Stimulated activated CD8-positive, alpha-beta memory T cell treated with anti-CD3 and anti-CD28 coated beads, Interleukin-15, amount 100 ng/mL, for 24 hours (primary cell): ENCODE measurements around the gene SCARB1.

Source experiments
- DNase-seq: peaks from one replicate; pipeline ENCODE4 v3.0.0-alpha.2; 2020; ENCODE audit warnings: low read depth

SCARB1 gene

DNA sequence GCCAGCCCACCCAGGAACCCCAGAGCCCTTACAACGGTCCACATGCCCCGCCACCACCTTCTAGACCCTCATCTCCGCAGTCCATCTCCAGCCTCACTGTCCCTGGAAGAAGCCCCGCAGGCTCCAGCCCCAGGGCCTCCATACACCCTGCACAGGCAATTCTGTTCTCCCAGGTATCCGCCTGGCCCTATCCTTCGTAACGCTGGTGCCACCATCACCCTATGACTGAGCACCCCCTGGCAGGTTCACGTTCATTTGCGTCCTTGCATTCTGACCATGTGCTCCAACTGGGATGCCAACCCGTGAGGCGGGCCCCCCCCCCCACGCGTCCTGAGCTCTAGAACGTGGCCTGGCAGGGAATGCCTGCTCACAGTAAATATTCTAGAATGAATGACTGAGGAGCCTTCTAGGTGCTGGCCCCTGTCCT is 675 bp upstream of the SCARB1 start:
- no peak for DNase-seq

DNA sequence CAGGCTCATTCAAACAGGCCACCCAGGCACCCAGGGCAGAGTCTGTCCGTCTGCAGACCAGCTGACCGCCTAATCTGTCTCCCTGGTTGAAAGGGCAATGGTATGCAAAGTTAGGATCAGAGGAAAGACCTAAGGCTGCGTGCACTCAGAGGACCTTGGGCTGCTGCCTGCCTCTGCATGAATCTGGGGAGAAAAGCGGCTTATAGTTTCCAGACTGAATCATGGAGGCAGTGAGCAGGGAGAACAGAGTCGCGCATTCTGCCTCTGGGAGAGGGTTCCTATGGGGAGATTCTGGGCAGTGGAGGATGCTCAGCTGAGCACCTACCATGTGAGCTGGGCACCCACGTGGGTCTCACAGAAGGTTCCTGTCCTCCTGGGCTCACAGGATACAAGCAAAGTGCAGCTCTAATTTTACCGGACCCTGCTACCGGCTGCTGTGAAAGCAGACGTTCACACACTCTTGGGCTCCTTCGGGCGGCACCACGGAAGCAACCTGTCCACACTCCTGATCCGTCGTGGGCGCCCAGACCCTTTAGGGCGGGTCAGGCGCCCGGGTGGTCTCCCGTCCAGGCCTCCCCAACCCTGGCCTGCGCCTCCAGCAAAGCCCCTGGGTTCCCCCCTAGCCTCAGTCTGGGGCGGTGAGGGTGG is 772 bp downstream of the SCARB1 start:
- DNase-seq: no peak

DNA sequence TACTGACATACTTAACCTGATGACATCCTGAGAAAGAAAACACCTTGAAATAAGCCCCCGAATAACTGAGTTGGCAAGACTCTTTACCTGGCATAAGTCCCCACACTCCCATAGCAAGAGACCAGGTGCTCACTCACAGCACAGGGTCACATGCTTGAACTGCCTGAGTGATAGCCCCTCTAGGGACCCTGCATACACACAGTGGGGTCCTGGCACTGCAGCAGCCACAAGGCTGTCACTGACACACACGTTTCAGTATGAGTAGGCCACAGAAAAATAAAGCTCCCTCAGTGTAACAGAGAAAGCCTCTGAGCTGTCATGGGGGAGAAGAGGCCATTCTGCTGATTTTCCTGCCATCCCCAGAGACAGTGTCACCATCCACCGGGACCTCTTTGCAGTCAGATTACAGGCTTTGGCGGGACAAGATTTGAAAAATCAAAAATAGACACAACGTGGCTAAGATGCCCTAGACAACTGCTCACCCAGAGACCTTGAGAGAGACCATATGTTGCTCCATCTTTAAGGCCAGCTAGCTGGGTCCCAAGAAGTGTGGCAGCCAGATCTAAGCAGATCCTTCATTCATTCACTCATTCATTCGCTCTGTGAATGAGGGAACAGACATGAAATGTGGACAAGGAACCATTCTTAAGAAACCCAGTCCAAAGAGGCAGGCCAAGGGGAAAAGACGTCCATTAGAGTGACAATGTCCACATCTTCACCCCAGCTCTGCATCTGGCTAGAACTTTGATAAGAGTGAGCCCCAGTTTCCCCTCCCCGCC is 1.6 kb downstream of the SCARB1 start:
- DNase-seq: no peak

DNA sequence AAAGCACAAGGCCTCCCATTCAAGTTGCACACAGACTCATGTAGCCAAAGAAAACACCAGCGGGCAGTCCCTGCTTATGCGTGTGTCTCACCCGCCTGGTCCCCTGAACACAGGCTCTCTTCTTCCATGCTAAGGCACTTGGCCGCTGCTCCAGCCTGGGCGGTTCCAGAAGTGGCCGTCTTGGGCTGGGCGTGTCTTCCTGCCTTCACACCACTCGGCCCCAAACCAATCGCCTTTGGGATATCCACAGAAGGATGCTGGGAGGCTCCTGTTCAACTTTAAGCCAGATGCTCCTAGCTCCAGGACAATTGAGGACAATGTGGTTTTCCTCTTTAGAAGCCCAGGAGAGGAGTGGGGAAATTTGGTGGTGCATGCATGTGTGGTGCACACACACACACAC is 2.2 kb downstream of the SCARB1 start:
- DNase-seq: no peak

DNA sequence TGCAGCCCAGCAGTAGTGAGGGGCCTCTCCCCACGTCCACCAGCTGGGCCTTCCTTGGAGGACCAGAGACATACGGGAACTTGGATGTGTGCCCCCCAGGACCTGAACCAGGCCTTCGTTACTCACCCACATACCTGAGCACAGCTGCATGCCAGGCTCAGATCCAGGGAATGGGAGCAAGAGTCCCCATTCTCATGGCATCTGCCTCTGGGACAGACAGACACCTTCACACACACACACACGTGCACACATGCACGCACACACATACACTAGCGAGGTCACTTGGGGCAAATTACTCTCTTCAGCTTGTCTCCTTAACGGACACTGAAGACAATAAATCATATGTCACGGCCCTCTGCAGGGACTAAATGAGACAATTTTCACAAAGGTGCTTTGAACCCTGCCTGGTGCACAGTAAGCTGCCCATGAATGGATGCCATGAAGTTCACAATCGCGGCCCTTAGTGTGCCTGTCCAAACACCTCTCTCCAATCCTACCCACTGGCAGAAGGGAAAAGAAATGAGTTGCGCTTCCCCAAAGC is 5.7 kb downstream of the SCARB1 start:
- DNase-seq: no peak

DNA sequence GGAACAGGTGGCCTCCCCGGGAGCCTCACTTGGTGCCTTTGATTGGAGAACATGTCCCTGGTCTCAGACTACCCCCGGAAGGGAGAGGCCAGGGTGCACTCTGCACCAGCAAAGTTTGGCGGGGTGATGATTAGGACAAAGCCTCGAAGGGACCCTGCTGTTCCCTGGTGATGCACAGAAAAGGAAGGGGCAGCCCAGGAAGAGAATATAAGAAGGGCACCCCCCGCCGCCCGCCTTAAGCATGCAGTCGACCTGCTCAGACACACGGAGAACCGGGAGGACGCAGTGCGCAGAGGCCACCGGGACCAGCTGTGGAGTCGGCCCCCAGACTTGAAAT is 6.9 kb downstream of the SCARB1 start:
- no peak for DNase-seq

DNA sequence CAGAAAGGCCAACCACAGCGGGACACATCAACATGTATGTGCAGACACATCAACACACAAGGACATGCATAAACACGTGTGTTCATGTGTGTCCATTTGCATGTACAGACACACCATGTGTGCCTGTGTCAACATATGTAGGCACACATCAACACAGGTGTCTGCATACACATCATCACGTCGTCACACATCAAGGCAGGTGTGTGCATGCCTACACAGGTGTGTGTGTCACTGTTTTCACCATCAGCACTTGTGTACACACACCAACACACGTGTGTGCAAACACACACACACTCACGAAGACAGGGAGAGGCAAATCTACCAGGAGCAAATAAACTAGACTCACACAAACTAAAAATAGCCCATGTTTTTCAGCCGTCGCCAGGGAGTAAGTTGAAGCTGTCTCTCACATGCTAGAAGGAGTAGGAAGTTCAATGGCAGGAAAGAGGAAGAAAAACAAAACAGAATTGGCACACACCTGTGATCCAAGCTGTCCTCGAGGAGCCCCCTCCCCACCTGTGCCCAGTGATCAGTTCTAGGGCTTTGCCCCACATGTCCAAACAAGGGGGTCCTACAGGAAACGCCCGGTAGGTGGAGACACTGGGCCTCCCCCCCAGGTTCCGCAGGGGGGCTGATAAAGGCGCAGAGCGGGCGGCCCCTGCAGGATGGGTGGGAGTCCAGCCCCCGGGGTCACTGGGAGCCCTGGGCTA is 7.4 kb downstream of the SCARB1 start:
- no peak for DNase-seq

DNA sequence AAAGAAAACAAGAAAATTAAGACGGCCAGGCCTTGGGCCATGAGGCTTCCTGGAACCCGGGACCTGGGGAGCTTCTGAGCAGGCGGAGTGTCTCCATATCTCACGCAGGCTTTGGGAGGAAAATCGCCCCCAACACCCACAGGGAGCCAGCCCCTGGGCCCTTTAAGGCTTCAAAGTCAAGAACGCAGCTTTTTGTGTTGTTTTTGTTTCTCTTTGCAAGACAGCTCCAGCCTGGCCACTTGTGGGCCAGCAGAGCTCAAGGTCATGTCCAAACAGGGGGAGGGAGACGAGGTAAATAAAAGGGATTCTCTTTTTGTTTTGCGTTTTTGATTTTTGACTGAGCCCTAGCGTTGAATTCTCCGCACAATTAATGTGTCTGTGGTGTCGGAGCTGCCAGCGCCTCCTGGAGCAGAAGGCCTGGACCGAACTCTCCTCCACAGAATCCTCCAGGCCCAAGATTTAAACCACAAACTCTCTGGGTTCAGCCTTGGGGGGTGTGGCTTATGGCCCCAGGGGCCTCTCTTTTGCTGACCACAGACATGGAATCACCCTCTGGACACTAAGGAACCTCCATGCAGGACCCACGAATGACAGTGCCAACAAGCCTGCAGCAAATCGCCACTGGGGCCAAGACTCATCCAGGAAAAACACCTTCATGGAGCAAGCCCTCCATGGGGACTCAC is 8.2 kb downstream of the SCARB1 start:
- DNase-seq: no peak

DNA sequence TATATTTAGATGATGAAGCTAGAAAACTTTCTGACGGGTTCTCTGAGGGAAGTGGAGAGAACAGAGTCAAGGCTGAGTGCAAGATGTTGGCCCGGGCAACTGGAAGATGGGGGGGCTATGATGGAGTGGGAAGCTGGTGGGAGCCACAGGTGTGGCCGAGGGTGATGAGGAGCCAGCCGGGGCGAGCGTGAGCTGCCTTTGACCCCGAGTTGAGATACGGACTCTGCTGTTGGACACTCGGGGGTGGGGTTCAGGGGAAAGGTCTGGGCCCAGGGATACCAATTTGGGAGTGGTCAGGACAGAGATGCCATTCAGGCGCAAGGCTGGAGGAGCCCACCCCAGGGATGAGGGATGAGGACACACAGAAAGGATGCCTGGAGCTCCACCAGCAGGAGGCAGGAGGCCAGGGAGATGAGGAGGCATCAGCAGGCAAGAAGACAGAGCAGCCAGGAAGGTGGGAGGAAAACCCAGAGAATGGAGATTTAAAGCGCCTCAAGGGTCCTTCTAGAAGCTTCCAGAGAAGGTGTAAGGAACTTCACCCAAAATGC is 9.0 kb downstream of the SCARB1 start:
- no peak for DNase-seq

DNA sequence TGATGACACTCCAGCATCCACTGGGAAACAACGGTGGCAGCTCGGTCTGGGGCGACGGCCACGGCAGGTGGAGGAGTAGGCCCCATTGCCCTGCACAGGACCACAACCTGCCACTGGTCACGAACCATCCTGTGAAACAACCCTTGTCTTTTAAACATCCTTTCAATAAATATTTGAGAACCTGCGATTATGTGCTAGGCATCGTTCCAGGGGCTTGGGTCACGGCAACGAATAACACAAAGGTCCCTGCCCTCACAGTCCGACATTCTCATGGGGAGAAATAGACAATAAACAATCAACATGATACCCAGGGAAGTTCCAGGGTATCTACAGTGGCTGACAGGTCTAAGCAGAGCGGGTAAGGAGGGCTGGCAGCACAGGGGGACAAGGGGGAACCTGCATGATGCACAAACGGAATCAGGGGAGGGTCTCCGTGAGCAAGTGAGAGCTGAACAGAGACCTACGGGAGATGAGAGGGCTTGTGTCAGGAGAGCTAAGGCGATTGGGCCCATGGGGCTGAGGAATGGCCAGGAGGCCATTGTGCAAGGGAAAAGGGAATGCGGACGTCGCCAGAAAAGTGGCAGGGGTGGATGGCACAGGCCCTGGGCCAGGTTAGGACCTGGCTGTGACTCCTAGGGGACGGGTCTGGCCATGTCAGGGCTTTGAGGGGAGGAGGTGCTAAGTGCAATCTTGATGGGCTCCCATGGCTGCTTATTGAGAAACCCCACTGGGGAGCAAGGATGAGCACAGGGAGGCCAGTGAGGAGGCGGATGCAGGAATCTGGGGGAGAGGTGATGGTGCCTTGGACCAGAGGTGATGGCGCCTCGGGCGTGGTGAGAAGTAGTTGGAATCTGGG is 9.7 kb downstream of the SCARB1 start:
- no peak for DNase-seq

DNA sequence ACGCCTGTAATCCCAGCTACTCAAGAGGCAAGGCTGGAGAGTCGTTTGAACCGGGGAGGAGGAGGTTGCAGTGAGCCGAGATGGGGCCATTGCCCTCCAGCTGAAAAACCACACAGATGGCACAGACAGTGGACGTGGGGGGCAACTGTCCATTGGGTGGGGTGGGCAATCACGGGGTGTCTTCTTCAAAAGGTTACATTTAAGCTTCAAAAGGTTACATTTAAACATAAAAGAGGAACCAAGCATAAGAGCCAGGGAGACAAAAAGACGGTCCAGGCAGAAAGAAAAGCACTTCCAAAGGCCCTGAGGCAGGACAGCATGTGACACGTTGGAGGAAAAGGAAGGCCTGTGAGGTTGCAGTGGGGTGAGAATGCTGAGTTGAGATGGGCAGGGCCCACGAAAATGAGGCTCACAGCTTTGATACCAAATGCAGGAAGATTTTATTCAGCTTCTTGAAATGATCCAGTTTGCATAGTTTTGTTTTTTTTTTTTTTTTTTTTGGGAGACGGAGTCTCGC is 10.7 kb downstream of the SCARB1 start:
- DNase-seq: no peak

DNA sequence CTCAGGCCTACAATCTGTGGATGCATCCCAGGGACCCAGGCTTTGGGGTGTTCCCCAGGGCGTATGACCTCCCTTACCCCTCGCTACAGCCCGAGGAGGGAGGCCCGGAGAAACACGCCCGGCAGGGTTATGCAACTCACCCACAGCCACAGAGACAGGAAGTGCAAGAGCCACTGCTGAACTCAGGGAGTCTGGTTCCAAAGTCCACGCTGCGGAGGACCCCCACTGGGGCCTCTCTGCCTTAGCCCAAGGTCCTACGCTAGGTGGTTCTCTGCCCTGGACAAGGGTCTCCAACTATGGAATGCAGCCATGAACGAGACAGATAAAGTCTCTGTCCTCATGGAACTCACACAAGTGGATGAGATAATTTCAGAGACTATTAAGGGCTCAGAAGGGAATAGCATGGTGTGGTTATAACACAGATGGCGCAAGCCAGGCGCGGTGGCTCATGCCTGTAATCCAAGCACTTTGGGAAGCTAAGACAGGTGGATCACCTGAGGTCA is 11.3 kb downstream of the SCARB1 start:
- no peak for DNase-seq

DNA sequence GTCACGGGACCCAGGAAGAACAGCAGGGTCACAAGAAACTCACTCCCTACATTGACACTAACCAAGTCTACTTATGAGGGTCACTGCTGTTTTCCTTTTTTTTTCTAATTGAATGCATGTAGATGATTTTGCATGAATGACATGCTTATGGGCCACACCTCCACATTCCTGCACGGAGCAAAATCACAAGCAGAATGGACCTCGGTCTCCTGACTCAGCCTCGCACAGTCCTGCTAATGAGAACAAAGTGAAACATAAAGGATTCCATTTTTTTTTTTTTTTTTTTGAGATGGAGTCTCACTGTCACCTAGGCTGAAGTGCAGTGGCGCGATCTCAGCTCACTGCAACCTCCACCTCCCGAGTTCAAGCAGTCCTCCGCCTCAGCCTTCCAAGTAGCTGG is 12.3 kb downstream of the SCARB1 start:
- DNase-seq: no peak

DNA sequence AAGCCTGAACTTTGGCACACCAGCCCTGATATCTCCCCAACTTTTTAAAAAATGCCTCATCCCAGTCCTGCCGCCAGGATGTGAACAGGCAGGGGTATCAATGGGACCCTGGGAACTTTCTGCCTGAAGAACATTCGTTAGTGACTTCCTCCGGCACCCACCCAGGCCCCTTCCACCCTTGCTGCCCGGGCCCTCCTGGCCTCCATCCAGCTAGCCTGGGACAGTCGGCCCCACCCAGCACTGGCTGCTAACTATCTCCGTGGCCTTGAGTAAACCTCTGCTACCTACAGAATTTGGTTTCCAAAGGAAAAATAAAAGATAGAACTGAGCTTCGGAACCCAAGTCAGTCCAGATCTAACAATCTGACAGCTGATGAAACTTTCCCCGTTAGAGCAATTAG is 14.3 kb downstream of the SCARB1 start:
- no peak for DNase-seq

DNA sequence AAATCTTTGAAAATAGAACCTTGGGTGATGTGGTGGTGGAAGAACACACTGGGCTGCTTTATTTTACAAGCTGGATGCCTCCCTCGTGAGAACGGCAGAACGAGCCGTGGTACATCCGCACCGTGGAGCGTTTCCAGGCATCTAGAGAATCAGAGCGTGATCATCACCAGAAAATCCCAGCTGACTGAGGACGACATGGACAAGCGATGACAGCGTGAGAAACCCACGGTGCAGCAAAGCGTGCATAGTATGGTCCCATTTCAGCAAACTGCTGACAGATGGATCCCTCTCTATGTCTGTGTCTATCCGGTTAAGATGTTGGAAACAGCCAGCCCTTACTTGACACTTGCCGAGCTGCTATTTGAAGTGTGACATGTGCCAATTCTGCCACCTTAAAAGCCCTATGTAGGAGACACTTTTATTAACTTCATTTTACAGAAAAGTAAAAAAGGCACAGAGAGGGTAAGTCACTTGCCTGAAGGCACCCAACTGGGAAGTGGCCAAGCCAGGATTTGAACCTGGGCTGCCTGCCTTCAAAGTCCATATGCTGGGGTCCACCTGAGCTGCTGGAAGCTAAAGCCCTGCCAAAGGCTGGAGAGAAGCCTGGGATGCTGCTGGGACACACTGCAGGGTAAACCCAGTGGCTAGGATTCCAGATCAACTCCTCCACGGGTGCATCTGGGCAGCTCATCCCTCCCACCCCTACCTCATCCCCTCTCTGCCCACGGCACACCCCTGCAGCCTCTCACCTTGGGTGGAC is 14.9 kb downstream of the SCARB1 start:
- no peak for DNase-seq

DNA sequence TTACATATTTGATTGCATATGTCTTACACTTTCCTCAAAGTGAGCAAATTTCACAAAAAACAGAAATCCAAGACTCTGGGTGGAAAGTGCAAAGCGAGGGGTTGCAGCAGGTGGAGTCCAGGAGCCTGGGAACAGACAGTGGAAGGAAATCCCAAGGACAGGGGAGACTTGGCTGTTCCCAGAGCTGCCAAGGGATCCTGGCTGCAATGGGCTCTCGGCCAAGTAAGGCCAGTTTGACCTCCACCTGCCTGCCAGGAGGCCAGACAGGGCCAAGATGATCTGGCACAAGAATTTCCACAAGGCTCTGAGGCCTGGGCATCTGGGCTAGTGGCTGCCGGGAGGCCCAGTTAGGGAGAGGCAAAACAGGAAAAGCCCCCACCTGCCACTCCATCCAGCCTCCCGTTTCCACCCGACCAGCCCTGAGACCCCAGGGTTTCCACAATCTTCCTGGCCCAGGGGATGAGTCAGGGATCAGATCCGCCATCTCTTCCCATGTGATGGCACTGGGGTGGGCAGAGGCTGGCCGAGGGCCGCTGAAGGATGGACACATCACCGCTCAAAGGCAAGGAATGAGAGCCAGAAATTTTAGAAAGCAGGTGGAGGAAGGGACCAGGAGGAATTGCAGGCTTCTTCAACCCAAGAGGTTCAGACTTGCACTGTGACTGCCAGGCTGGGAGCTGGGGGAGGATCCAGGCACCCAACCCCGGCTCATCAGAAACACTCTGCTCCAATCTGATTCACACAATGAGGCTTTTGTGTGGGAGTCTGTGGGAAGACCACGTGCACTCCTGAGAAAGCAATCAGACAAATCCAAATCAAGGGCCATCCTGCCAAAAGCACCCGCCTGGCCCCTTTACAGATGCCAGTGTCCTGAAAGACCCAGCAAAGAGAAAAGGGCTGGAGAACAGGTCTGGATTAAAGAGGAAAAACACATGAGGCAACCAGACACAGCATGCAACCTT is 16.3 kb downstream of the SCARB1 start:
- no peak for DNase-seq

DNA sequence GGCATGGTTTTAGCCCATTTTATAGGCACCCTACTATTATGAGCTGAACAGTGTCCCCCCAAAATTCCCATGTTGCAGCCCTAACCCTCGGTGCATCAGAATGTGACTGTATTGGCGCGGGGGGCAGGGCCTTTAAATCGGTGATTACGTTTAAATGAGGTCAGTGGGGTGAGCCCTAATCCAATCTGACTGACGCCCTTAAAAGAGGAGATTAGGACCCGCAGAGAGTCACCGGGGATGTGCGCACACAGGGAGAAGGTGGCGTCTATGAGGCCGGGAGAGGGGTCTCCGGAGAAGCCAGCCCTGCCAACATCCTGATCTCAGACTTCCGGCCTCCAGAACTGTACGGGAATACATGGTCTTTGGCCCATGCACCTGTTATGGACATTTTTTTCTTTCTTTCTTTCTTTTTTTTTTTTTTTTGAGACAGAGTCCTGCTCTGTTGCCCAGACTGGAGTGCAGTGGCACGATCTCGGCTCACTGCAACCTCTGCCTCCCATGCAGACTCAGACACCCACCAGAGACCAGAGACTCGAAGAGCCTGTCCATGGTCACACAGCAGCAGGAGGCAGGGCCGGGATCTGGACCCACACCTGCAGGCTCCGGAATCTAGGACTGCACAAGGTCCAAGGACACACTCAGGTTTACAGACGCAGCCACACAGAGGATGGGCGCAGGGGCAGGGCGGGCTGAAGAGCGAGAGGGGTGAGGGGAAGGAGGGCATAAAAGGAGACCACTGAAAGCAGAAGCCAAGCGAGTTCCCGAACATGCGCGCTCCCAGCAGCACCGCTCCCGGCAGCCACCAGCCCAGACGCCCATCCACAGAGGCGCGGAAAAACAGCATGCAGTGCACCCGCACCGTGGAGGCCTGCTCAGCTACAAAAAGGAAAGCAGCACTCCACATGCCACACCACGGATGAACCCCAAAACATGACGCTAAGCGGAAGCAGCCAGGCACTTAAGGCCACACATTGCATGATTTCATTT is 19.0 kb downstream of the SCARB1 start:
- no peak for DNase-seq
